ENCODE results near the gene TCL1B. TPM values are rescaled to one million over a fixed set of nuclear protein-coding genes. Genes with fewer than 3 reads are reported as not detected.

The TCL1B gene, protein sequence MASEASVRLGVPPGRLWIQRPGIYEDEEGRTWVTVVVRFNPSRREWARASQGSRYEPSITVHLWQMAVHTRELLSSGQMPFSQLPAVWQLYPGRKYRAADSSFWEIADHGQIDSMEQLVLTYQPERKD
- not detected in 2 replicates for total RNA-seq

DNA sequence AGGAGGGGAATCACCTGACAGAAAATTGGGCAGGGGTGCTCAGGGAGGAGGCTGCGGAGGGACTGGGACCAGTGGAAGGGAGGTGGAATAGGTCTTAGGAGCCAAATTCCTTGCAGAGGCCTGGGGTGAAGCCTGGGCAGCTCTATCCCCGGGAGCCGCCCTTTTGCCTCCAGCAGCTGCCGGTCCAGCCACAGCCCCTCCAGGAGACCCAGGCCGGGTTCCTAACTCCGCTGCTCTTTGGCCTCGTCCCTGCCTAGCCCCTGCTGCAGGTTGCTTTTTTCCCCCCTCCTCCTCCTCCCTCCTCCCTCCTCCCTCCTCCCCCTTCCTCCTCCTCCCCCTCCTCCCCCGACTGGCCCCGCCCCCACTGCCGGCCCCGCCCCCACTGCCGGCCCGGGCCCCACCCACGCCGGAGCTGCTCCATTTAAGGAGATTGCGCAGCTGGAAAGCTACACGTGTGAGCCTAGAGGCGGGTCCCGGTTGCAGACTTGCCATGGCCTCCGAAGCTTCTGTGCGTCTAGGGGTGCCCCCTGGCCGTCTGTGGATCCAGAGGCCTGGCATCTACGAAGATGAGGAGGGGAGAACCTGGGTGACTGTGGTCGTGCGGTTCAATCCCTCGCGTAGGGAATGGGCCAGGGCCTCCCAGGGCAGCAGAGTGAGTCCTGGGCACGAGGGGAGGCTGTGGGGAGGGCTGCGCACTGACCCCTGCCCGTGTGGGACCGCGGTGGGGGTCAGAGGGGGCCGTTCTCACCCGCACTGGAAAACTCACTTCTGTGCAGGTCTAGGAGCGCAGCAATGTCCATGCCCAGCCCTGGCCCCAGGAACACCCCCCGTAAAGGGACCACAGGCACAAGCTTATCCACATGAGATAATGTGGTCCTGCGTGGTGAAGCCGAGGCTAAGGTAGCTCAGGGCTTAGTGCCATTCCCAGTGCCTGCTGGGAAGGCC lies at the start of gene TCL1B:
TSS of gene TCL1B (plus strand) at position 449 of the 945 bp plus-strand sequence. CDS start at position 491, 42 bp downstream.

DNA sequence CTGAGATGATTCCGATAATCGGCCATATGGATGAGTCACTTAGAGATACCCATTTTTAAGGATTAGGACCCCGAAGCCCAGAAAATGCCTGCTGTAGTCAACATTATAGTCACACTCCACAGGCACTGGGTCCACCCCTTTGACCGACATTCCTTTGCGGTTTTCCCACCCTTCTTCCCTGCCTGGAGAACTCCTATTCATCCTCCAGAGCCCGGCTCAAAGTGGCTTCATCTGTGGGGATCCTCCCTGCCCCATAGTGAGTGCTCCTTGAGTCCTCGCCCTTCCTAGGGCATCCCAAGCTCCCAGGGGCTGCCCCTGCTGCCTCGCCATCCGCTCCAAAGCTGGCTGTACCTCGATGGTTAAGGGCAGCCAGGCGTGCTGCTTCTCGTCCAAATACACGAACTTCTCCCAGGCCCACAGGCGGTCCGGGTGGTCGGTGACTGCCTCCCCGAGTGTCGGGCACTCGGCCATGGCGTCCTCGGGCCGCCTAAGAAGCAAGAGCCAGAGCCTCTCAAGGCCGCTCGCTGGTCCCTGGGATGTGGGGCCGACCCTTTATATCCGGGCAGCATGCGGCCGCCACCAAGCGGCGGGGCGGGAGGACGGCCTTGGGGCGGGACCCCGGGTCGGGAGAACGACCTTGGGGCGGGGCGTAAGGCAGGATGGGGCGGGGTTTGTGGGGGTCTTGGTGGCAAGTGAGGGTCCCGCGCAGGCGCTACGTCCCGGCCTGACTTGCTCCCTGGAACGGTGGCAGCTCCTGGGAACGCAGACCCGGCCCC lies 27.6 kb downstream of the TCL1B start, which contains the start of gene TCL1A:
TSS of gene TCL1A (minus strand) at position 530 of the 776 bp plus-strand sequence. CDS start at position 471, 59 bp downstream.

Other genes with a start within 250 kb of the TCL1B start
- 38.7 and 57.7 TPM in 2 replicates for gene SYNE3, start 169.8 kb upstream of the TCL1B start, total RNA-seq
- gene GLRX5, start 151.4 kb upstream of the TCL1B start, total RNA-seq, result 42.0 and 45.3 TPM in 2 replicates
- not detected in 2 replicates for gene TCL1A, start 27.7 kb downstream of the TCL1B start, total RNA-seq
- gene TUNAR, start 190.4 kb downstream of the TCL1B start, total RNA-seq, result not detected in 2 replicates

Measured in aortic smooth muscle cell (primary cell).